ENCODE measurements around the gene CFAP298.

The CFAP298 gene

GRCh38 chr21:32574946-32575925, 36.9 kb downstream of the CFAP298 start:
- TF ChIP-seq ZSCAN23 (tag by site-specific recombination; IDR thresholded peaks at IDR 0.05) = no peak
- no peak for TF ChIP-seq ZNF148 (tag by site-specific recombination; IDR thresholded peaks at IDR 0.05; ENCODE audit: borderline replicate concordance)
- TF ChIP-seq ZNF843 (tag by site-specific recombination; IDR thresholded peaks at IDR 0.05) = no peak
- H3K27ac ChIP-seq (ENCODE audit: extremely low read depth, low read depth, low read length) = no peak overlapping the region
- no peaks in the 10 kb centered on the region for H3K9me3 ChIP-seq (ENCODE audit: control insufficient read depth, insufficient read depth, low read depth, low read length)
- POLR2A ChIA-PET = no interaction called here
- no peak overlapping the region for H3K4me3 ChIP-seq (ENCODE audit: low read depth, low read length)
- CTCF ChIA-PET = interaction anchor here (1.1 to 1.4 kb wide), 2 partner anchors 26 to 36 kb away, joined by 3 to 5 read pairs; no protein-coding TSS in a partner anchor
- peaks cover 0 to 4% of the 10 kb centered on the region in 2 experiments; a peak in 1 of 3 replicates for H3K36me3 ChIP-seq (ENCODE audit: control insufficient read depth in 2 of 2, insufficient read depth in 1 of 2, low read length in 2 of 2)
- H3K4me1 ChIP-seq (ENCODE audit: control insufficient read depth, insufficient read depth, low read length) = no peaks in the 10 kb centered on the region

- H3K36me3 ChIP-seq (ENCODE audit: control insufficient read depth in 2 of 2, insufficient read depth in 1 of 2, low read length in 2 of 2) = peaks cover 0 to under 1% of the 10 kb centered on the region in 2 experiments; a peak in 1 of 3 replicates
- H3K27ac ChIP-seq (ENCODE audit: extremely low read depth, low read depth, low read length) = no peak overlapping the region
- POLR2A ChIA-PET = interaction anchor here (0.9 kb wide), 1 partner anchor 39 kb away, joined by 3 read pairs; the partner anchor contains the start of gene CFAP298
- no peaks in the 10 kb centered on the region for H3K9me3 ChIP-seq (ENCODE audit: control insufficient read depth, insufficient read depth, low read depth, low read length)
- TF ChIP-seq KLF10 (tag by site-specific recombination; IDR thresholded peaks at IDR 0.05) (no peak), EGR2 (tag by site-specific recombination; IDR thresholded peaks at IDR 0.05; ENCODE audit: low read depth) (0 out of 2 replicates have a peak, but pooled peaks have one; percentile 22), KLF9 (tag by site-specific recombination; IDR thresholded peaks at IDR 0.05; ENCODE audit: low read depth) (no peak), ZNF701 (tag by site-specific recombination; IDR thresholded peaks at IDR 0.05) (no peak), ZNF449 (tag by site-specific recombination; IDR thresholded peaks at IDR 0.05) (no peak), KLF1 (tag by site-specific recombination; IDR thresholded peaks at IDR 0.05) (no peak), ATF2 (tag by site-specific recombination; IDR thresholded peaks at IDR 0.05; ENCODE audit: low read depth) (0 out of 2 replicates have a peak, but pooled peaks have one; percentile 19), ZNF521 (tag by site-specific recombination; IDR thresholded peaks at IDR 0.05) (no peak)
- CTCF ChIA-PET = interaction anchor here (0.6 to 1.4 kb wide), 5 partner anchors 28 to 493 kb away, joined by 3 to 9 read pairs (median 3); no protein-coding TSS in a partner anchor
- H3K4me1 ChIP-seq (ENCODE audit: control insufficient read depth, insufficient read depth, low read length) = no peaks in the 10 kb centered on the region
- H3K4me3 ChIP-seq (ENCODE audit: low read depth, low read length) = no peak overlapping the region
Observed at GRCh38 chr21:32572574-32573420, 39.4 kb downstream of the CFAP298 start.

- ChIA-PET POLR2A (no interaction called here), CTCF (interaction anchor here (0.6 to 5.4 kb wide), 20 partner anchors 9 to 1711 kb away, joined by 3 to 50 read pairs (median 4); partner anchors contain the start of gene EVA1C)
- H3K4me3 ChIP-seq (ENCODE audit: low read depth, low read length) = no peak overlapping the region
- H3K27ac ChIP-seq (ENCODE audit: extremely low read depth, low read depth, low read length) = no peak overlapping the region
- H3K36me3 ChIP-seq (ENCODE audit: control insufficient read depth in 2 of 2, insufficient read depth in 1 of 2, low read length in 2 of 2) = peaks cover 0 to 12% of the 10 kb centered on the region in 2 experiments; a peak in 1 of 3 replicates
- no peaks in the 10 kb centered on the region for H3K9me3 ChIP-seq (ENCODE audit: control insufficient read depth, insufficient read depth, low read depth, low read length)
- H3K4me1 ChIP-seq (ENCODE audit: control insufficient read depth, insufficient read depth, low read length) = no peaks in the 10 kb centered on the region
- TF ChIP-seq ZFP37 (tag by site-specific recombination; IDR thresholded peaks at IDR 0.05) = no peak
Observed at GRCh38 chr21:32570456-32570855, 41.7 kb downstream of the CFAP298 start.
